ENCODE data around the gene GPR31.
"Not testable (repeated sequence)": the region's sequence is repeated elsewhere in the genome, so short reads cannot be mapped to it uniquely, and the experiment has no call there.

GPR31 gene, protein sequence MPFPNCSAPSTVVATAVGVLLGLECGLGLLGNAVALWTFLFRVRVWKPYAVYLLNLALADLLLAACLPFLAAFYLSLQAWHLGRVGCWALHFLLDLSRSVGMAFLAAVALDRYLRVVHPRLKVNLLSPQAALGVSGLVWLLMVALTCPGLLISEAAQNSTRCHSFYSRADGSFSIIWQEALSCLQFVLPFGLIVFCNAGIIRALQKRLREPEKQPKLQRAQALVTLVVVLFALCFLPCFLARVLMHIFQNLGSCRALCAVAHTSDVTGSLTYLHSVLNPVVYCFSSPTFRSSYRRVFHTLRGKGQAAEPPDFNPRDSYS

DNA sequence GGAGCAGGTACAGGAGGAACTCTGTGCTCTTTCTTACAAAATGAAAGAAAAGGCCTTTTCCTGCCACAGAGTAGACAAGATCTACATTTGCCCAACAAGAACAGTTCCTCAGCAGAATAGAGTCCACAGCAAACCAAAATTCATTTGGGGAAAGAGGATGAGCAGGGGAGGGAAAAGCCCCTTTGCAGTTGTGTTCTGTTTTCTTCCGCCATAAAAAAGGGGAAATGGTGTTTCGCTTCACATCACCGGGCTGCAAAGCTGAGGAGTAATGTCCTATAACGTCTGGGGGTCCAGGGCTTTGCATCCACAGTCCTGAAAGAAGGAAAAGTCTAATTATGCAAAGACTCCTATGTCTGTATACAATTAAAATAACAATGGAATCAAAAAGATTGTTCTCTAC lies at the start of gene GPR31:
Gene GPR31, minus strand, starts transcription at position 118 of the 400 bp plus-strand sequence. CDS start 149 bp downstream, outside the sequence.
- Mint-ChIP-seq H3K4me1 (peaks cover 10% of the 10 kb centered on the region), H3K27me3 (peaks cover 10% of the 10 kb centered on the region), H3K4me3 (no peak within 1 kb of the TSS), H3K27ac (no peak within 1 kb of the TSS), H3K9me3 (no peaks in the 10 kb centered on the region)
- DNase-seq = no peak
- ATAC-seq = no peak

DNA sequence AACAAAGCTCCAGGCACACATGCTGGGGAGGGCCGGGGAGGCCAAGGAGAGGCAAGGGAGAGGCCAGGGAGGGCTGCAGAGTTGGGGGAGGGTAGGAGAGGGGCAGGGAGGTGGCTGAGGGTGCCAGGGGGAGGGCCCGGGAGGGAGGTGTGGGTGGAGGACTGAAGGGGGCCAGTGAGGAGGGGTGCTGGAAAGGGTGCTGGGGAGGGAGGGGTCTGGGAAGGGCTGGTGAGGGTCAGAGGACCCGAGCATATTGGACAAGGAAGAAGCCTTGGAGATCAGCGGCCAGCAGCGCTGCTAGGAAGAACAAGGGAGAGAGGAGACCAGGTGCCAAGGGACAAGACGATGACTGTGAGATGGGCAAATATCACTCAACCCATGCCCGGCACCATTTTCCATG lies 49.7 kb upstream of the GPR31 start:
- Mint-ChIP-seq H3K9me3 (no peaks in the 10 kb centered on the region), H3K27me3 (peaks cover 31% of the 10 kb centered on the region), H3K4me3 (no peak overlapping the region), H3K4me1 (peaks cover 4% of the 10 kb centered on the region), H3K27ac (peak overlapping the region in 1 of 2 donors; percentile 61)
- ATAC-seq (peak; percentile 47), DNase-seq (no peak)

DNA sequence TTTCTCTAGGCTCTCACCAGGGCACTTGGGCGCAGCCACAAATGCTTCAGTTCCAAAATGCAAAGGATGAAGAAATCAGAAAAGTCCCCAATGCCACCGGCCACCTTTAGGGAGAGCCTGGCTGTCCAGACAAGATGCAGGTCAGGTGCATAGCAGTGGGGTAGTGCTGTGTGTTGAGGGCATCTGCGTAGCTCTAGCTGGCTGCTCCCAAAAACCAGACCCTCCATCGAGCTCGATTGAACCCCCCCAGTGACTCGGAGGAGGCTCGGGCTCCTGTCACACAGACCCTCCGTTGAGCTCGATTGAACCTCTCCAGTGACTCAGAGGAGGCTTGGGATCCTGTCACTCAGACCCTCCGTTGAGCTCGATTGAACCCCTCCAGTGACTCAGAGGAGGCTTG lies 47.5 kb upstream of the GPR31 start:
- peaks cover 51% of the 10 kb centered on the region for H3K27me3 Mint-ChIP-seq
- H3K4me3 Mint-ChIP-seq, H3K9me3 Mint-ChIP-seq, H3K27ac Mint-ChIP-seq, DNase-seq, H3K4me1 Mint-ChIP-seq, ATAC-seq: not testable (repeated sequence)

DNA sequence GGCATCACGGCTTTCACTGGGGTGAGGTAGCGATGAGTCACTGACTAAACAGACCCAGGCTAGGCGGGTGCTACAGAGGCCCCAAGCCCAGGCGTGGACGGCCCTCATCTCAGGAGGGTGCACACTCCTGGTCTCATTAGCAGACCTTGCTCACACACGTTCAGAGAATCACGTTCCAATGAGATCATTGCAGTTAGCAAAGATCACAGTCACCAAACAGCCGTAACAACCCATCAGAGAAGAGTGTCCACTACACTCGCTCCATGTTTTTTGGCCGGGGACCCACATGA lies 46.2 kb upstream of the GPR31 start:
- ATAC-seq, DNase-seq, H3K9me3 Mint-ChIP-seq, H3K27ac Mint-ChIP-seq, H3K4me3 Mint-ChIP-seq, H3K4me1 Mint-ChIP-seq: not testable (repeated sequence)
- peaks cover 38% of the 10 kb centered on the region for H3K27me3 Mint-ChIP-seq

DNA sequence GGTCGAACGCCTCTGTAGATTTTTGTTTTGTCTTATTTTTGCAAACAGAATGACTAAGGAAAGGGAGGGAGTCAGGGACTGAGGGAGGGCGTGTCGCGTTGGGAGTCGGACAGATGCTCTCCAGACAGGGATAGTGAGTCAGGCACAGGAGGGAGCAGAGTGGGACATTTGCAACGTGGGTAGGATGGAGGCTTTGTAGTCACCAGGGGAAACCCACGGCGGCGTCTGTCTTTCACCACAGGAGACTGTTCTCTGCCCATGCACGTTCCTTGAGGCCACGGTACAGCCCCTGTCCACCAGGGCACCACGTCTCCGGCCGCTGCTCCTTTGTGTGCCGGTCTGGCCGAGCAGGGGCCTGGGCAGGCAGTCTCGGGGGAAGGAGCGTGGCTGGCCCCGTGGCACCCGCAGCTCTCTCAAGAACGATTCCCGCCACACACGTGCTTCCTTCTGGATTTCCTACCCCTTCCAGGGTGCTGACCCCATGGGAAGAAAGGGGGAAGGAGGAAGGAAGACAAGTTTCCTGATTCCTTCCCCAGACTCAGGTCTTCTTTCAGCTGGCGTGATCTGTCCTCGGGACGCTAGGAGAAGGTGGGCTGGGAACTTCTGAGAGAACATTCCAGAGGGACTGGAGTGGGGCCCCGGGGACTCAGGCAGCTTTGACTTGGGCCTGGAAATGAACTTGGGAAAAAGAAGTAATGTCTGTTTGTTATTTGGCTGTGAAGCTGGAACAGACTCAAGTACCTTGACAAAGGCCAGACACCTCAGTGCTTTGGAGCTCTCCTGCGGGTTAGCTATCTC lies 45.7 kb upstream of the GPR31 start:
- H3K4me3 Mint-ChIP-seq, H3K4me1 Mint-ChIP-seq, H3K27ac Mint-ChIP-seq, H3K9me3 Mint-ChIP-seq, DNase-seq, ATAC-seq: not testable (repeated sequence)
- peaks cover 38% of the 10 kb centered on the region for H3K27me3 Mint-ChIP-seq

DNA sequence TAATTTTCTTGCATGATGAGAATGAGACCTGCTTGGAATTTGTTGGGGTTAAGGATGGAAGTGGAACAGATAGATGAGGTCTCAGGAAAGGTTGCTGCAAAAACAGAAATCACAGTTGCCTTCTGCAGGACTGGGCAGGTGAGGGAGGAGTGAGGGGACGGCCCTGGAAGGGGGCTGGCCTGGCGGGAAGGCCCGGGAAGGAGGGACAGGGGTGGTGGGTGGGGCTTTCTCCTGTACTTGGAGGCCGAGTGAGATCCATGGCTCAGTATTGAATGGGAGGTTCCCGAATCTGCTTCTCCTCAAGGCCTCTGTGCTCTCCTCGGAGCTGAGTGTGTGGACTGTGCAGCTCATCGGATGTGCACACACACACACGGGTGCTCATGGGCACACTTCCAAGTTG lies 44.8 kb upstream of the GPR31 start:
- not testable (repeated sequence) for H3K4me3 Mint-ChIP-seq, H3K27ac Mint-ChIP-seq, H3K9me3 Mint-ChIP-seq, H3K4me1 Mint-ChIP-seq, ATAC-seq, DNase-seq
- H3K27me3 Mint-ChIP-seq = peaks cover 46% of the 10 kb centered on the region

DNA sequence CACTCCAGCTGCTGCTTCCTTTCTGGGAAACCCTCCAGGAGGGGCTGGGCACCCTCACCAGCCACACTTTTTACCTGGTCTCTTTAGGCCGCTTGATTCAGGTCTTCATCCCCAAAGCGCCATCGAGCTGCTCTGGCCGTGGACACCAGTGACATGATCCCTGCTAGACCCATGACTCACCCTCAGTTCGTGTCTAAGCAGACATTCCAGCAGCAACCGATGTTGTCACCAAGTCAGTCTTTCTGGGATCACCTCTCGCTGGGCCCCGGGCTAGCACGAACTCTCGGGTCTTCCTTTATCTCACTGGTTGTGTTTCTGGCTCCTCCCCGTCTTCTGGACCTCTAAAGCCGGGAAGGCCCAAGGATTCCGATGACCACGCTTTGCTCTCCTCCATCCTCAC lies 43.0 kb upstream of the GPR31 start:
- Mint-ChIP-seq H3K27me3 (peaks cover 42% of the 10 kb centered on the region), H3K4me3 (no peak overlapping the region), H3K4me1 (no peaks in the 10 kb centered on the region), H3K27ac (no peak overlapping the region), H3K9me3 (no peaks in the 10 kb centered on the region)
- DNase-seq (no peak), ATAC-seq (no peak)

DNA sequence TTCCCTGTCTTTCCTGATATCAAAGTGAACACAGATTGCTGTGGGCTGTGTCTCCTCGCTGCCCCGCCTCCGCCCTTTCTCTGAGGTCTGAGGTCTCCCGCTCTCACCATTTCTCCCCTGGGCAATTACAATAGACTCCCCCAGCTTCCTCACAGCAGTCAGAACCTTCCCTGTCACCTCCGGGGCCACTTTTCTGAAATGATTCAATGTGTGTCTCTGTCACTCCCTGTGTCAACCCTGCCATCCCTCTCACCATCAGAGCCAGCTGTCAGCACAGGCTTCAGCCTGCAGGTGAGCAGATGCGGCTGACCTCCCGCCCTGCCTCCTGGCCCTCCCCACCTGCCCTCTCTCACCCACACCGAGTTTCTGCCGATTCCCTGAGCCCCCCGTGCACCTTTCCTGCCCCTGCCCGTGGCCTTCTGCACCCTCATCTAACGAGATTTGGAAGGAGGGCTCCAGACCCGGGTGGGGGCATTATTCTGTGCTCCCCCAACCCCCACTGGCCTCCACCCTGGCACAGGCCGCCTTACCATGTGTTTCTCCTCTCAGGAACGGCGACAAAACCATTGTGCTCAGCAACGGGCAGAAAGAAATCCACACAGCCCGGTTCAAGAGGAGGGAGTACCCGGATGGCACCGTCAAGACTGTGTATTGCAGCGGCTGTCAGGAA lies 38.3 kb upstream of the GPR31 start:
- ATAC-seq = peak; percentile 33
- peaks cover 42% of the 10 kb centered on the region for H3K27me3 Mint-ChIP-seq
- H3K4me1 Mint-ChIP-seq, H3K27ac Mint-ChIP-seq, DNase-seq, H3K4me3 Mint-ChIP-seq, H3K9me3 Mint-ChIP-seq: not testable (repeated sequence)

DNA sequence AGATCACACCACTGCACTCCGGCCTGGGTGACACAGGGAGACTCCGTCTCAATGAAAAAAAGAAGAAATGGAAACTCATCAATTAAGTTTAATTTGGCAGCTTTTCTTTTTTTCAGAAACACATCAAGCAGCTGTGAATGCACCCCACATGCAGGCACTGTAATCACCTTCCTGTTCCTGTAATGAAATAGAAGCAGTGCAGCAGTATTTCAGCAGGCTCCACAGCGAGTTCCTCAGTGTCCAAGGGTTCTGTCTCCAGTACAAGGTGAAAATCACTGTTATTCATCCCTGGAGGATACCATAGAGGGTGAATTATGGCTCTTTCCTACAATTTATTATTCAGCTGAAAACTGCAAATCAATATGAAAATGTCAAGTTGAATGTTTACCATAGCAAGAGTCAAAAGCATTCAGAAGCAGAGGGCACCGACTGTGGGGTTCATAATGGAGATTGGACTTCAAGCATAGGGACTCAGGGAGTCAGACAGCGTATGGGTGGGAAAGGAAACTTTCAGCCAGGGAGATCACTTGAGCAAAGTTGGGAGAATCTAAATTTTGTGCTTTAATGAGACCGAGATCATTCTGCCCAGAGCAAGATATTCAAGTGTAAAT lies 35.8 kb upstream of the GPR31 start:
- H3K27me3 Mint-ChIP-seq = peaks cover 36% of the 10 kb centered on the region
- H3K9me3 Mint-ChIP-seq, H3K27ac Mint-ChIP-seq, DNase-seq, H3K4me1 Mint-ChIP-seq, H3K4me3 Mint-ChIP-seq, ATAC-seq: not testable (repeated sequence)

DNA sequence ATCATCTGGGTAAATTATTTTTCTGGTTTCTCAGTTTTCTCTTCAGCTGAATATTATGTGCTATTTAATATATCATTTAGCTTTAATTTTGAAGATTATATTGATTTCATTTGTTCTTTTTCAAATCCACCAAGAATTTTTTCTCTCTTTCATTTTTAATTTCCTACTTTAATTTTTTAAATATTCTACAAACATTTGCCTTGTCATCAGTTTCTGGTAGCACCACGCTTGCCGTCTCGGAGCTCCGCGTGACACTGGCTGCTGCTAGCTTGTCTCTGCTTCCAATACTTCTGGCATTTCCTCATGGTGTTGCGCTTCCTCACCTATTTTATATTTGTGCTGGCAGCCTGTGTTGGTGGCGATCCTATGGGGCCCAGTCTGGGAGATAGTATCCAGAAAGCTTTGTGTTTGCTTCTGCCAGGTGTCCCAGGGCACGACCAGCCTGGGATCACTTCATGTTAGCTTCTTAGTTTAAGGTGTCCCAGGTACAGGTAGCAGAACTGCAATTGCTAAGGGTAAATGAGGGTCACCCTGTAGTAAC lies 33.3 kb upstream of the GPR31 start:
- H3K27me3 Mint-ChIP-seq = peaks cover 16% of the 10 kb centered on the region
- DNase-seq, H3K4me3 Mint-ChIP-seq, H3K4me1 Mint-ChIP-seq, ATAC-seq, H3K9me3 Mint-ChIP-seq, H3K27ac Mint-ChIP-seq: not testable (repeated sequence)

DNA sequence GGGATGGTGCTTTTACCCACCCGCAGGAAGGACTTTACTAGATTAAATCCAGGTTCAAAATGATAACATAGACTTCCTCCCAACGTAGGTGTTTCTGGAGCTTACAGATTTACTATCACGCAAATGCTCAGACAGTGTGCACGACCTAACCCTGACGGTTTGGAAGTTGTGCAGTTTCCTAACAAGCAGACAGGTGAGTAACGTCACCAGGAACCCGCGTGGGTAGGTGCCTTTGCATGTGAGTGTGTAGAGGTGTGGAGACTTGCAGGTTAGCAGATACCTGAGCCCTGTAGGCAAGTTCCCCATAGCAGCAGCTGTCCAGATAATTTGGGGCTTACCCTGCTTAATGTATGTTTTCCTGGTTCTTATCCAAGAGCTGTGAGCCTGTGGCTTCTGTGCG lies 29.5 kb upstream of the GPR31 start:
- H3K27me3 Mint-ChIP-seq, H3K27ac Mint-ChIP-seq, ATAC-seq, H3K4me1 Mint-ChIP-seq, H3K9me3 Mint-ChIP-seq, DNase-seq, H3K4me3 Mint-ChIP-seq: not testable (repeated sequence)

DNA sequence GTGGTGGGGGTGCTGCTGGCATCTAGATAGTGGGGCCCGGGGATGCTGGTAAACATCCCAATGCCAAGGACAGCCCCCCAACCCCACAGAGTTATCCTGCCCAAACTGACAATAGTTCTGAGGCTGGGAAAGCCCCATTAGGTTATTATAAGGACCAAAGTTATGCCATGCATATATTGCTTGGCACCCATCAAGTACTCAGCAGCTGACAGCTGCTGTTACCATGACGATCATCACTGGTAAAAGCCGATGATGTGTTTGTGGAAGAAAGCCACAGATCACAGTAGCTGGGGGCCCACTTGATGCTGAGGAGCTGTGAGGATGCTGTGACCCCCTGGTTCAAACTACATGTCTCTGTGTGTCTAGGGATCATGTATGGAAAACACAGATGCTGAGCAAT lies 27.3 kb upstream of the GPR31 start:
- H3K4me1 Mint-ChIP-seq, DNase-seq, H3K27me3 Mint-ChIP-seq, H3K9me3 Mint-ChIP-seq, ATAC-seq, H3K27ac Mint-ChIP-seq, H3K4me3 Mint-ChIP-seq: not testable (repeated sequence)

DNA sequence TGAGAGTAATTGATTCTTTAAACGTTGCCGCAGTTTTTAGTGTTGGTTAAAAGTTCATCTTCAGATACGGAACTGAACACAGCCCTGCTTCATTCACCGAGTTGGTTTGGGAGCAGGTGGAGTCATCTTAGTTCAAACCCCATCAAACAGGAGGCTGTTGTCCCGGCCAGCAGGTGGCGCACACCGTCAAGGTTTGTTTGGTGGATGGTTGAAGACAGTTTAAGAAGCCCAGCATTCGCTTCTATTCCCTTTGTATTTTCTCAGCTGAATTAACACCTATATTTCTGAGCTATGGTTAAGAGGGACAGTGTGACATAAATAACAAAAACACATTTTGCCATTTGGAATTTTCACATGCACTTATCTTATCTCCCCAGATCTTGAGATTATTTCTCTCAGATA lies 25.1 kb upstream of the GPR31 start:
- not testable (repeated sequence) for H3K27ac Mint-ChIP-seq, H3K4me3 Mint-ChIP-seq, H3K4me1 Mint-ChIP-seq, H3K27me3 Mint-ChIP-seq, H3K9me3 Mint-ChIP-seq, DNase-seq
- peak; percentile 81 for ATAC-seq

DNA sequence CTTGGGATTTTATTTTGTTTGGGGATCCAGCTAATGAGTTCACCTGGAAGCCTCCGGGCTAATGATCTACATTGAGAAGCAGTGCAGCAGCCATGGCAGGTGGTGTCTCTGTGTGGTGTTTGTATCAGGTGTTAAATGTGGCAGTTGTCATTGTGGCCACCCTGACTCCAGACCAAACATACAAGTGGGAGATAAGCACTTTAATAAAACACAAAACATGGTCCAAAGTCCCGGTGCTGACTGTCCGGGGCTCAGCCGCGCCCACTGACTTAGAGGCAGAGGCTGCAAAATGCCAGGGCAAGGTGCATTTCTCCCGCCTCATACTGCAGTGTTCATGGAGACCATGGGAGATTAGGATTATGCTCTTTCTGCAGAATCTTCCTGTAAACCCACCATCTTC lies 23.6 kb upstream of the GPR31 start:
- not testable (repeated sequence) for H3K27ac Mint-ChIP-seq, H3K4me1 Mint-ChIP-seq, ATAC-seq, H3K9me3 Mint-ChIP-seq, H3K27me3 Mint-ChIP-seq, H3K4me3 Mint-ChIP-seq, DNase-seq

DNA sequence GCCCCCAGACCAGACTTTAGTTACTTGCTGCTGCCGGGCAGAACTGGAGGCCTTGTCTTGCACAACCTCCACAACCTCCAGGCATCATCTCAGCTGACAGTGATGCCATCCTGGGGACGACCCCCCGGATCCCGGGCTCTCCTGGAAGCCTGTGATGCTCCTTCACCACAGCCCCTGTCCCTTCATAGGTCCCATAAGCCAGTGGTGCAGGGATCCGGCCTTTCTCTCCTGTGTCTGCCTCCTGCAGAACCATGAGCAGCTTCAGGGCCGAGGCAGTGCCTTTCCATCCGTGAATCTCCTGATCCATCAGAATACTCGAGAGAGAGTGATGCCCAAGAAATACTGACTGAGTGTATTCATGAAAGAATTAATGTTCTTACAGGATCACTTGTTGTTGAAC lies 22.3 kb upstream of the GPR31 start:
- not testable (repeated sequence) for ATAC-seq, H3K4me3 Mint-ChIP-seq, H3K27me3 Mint-ChIP-seq, H3K9me3 Mint-ChIP-seq, H3K4me1 Mint-ChIP-seq, DNase-seq, H3K27ac Mint-ChIP-seq
